Gastroesophageal sphincter (tissue), 3 donors: ENCODE results near the gene ANKRD24.
"Not testable (repeated sequence)": the region's sequence is repeated elsewhere in the genome, so short reads cannot be mapped to it uniquely, and the experiment has no call there.

ENCODE experiments used
- POLR2A ChIP-seq, 2 donors: fragments of 450-650 bp; IDR thresholded peaks; one replicate each; pipeline ENCODE4 v1.6.1; 2017; ENCODE audit warnings: antibody characterized with exemption in 2 of 2, mild to moderate bottlenecking in 2 of 2, moderate library complexity in 1 of 2
- TF ChIP-seq, protein P1 (sequence below), 4 experiments: fragments of 200-600 bp in 2 of 4; fragments of 450-650 bp in 2 of 4; sonication (generic) in 1 of 4; IDR thresholded peaks; one replicate each; pipeline ENCODE4 v1.5.1; 2017 to 2019; ENCODE audit warnings: antibody characterized with exemption in 4 of 4, mild to moderate bottlenecking in 2 of 4, moderate library complexity in 2 of 4

DNA sequence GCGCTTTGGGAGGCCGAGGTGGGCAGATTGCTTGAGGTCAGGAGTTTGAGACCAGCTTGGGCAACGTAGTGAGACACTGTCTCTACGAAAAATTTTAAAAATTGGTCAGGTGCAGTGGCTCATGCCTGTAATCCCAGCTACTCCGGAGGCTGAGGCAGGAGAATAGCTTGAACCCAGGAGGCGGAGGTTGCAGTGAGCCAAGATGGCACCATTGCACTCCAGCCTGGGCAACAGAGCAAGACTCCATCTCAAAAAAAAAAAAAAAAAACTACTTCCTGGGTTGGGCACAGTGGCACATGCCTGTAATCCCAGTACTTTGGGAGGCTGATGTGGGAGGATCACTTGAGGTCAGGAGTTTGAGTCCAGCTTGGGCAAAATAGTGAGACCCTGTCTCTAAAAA lies 49.0 kb downstream of the ANKRD24 start:
- TF ChIP-seq, protein P1, sequence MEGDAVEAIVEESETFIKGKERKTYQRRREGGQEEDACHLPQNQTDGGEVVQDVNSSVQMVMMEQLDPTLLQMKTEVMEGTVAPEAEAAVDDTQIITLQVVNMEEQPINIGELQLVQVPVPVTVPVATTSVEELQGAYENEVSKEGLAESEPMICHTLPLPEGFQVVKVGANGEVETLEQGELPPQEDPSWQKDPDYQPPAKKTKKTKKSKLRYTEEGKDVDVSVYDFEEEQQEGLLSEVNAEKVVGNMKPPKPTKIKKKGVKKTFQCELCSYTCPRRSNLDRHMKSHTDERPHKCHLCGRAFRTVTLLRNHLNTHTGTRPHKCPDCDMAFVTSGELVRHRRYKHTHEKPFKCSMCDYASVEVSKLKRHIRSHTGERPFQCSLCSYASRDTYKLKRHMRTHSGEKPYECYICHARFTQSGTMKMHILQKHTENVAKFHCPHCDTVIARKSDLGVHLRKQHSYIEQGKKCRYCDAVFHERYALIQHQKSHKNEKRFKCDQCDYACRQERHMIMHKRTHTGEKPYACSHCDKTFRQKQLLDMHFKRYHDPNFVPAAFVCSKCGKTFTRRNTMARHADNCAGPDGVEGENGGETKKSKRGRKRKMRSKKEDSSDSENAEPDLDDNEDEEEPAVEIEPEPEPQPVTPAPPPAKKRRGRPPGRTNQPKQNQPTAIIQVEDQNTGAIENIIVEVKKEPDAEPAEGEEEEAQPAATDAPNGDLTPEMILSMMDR (IDR thresholded peaks at IDR 0.05): not testable (repeated sequence)
- TF ChIP-seq POLR2A (IDR thresholded peaks at IDR 0.05): not testable (repeated sequence)
